Testis (tissue), 3 donors: ENCODE results near the gene CDKN1A. TPM values are rescaled to one million over a fixed set of nuclear protein-coding genes. Genes with fewer than 3 reads are reported as not detected.

ENCODE experiments used
- DNase-seq: peaks from one replicate; pipeline ENCODE4 v3.0.0-alpha.2; 2019
- H3K27ac ChIP-seq, 2 donors: fragments of 200-600 bp; sonication (generic); one replicate each; pipeline ENCODE4 v1.5.1; 2019
- H3K27me3 ChIP-seq: fragments of 200-600 bp; sonication (generic); one replicate; pipeline ENCODE4 v1.5.1; 2019
- H3K36me3 ChIP-seq: fragments of 200-600 bp; sonication (generic); one replicate; pipeline ENCODE4 v1.5.1; 2017; ENCODE audit warnings: low read depth; ENCODE audit errors: missing control alignments
- H3K4me1 ChIP-seq: fragments of 200-600 bp; sonication (generic); one replicate; pipeline ENCODE4 v1.5.1; 2019
- H3K4me3 ChIP-seq, 2 donors: fragments of 200-600 bp; sonication (generic); one replicate each; pipeline ENCODE4 v1.5.1; 2017 to 2019
- H3K9me3 ChIP-seq: fragments of 200-600 bp; sonication (generic); one replicate; pipeline ENCODE4 v1.5.1; 2017
- POLR2A ChIP-seq: fragments of 450-650 bp; IDR thresholded peaks from one replicate; pipeline ENCODE4 v1.6.1; 2017; ENCODE audit warnings: antibody characterized with exemption, mild to moderate bottlenecking, moderate library complexity
- WGBS, 2 donors: methylation state at CpG; one replicate each; pipeline ENCODE4 v1.1.5; 2018; 5-methylcytosine and 5-hydroxymethylcytosine counted together
- intact Hi-C: fragments of 100-400 bp; cut with DNase I; formaldehyde crosslinking; loops from one replicate; pipeline ENCODE4 v1.15.1; 2023; ENCODE audit warnings: low total_unique reads
- polyA plus RNA-seq: library from polyadenylated mRNA; stranded (reverse); fragments of 350-450 nt; fragmentation: Illumina TruSeq; extraction: RNeasy Lipid Tissue Mini Kit (QIAGEN cat#74804); gene quantifications from one replicate; pipeline ENCODE4 v1.2.3, GENCODE V29; 2014; ENCODE audit warnings: low read depth, low replicate concordance; ENCODE audit not compliant: insufficient read depth
- total RNA-seq, 2 donors: library from RNA; depleted of rRNA; stranded (reverse); fragments of >200 nt; gene quantifications; one replicate each; pipeline ENCODE4 v1.2.3, GENCODE V29; 2016
- TF ChIP-seq, protein P1 (sequence below), 3 experiments: fragments of 450-650 bp in 2 of 3; fragments of 200-600 bp in 1 of 3; sonication (generic) in 1 of 3; IDR thresholded peaks; one replicate each; pipeline ENCODE4 v1.5.1; 2016 to 2019; ENCODE audit warnings: antibody characterized with exemption in 3 of 3, mild to moderate bottlenecking in 2 of 3, moderate library complexity in 1 of 3

CDKN1A gene
- total and polyA plus RNA-seq, 3 donors from 2014 or later = 64.2 to 154 (median 154) TPM

DNA sequence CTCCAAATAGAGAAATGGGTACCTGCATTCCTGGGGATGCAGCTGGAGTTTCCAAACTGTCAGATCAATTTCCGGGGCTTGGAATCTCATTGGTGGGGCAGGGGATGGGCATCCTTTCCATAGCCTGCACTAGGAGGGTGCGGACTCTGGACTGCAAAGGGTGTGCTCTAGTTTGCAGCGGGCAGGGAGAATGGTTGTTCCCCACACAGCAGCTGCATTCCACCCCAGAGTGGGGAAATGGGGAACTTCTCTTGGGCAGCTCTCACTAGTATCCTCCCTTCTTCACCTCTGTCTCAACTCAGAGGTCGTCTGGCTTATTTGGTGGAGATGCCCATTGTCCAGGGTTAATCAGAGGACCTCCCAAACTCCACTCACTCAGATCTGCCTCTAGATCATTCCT is 34.5 kb upstream of the CDKN1A start:
- TF ChIP-seq POLR2A = no peak
- TF ChIP-seq, protein P1, sequence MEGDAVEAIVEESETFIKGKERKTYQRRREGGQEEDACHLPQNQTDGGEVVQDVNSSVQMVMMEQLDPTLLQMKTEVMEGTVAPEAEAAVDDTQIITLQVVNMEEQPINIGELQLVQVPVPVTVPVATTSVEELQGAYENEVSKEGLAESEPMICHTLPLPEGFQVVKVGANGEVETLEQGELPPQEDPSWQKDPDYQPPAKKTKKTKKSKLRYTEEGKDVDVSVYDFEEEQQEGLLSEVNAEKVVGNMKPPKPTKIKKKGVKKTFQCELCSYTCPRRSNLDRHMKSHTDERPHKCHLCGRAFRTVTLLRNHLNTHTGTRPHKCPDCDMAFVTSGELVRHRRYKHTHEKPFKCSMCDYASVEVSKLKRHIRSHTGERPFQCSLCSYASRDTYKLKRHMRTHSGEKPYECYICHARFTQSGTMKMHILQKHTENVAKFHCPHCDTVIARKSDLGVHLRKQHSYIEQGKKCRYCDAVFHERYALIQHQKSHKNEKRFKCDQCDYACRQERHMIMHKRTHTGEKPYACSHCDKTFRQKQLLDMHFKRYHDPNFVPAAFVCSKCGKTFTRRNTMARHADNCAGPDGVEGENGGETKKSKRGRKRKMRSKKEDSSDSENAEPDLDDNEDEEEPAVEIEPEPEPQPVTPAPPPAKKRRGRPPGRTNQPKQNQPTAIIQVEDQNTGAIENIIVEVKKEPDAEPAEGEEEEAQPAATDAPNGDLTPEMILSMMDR (IDR thresholded peaks at IDR 0.05) = no peak
- intact Hi-C loops = no loop called here
- 90 to 93% methylated on average over 4 of the region's 4 CpGs for WGBS, 2 donors
- Histone ChIP-seq H3K9me3 (no peaks in the 10 kb centered on the region), H3K27me3 (no peaks in the 10 kb centered on the region), H3K36me3 (no peaks in the 10 kb centered on the region), H3K4me1 (peaks cover 9% of the 10 kb centered on the region), H3K27ac (no peak overlapping the region), H3K4me3 (no peak overlapping the region)
- DNase-seq = no peak

DNA sequence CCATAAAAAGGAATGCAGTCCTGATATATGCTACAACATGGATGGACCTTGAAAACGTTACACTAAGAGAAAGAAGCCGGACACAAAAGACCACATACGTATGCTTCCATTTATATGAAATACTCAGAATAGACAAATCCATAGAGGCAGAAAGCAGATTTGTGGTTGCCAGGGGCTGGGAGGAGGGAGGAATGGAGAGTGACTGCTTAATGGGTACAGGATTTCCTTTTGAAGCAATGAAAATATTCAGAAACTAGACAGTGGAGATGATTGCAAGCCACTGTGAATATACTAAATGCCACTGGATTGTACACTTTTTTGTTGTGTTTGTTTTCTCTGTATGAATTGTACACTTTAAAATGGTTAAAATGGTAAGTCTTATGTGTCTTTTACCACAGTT is 29.4 kb upstream of the CDKN1A start:
- no peaks in the 10 kb centered on the region for H3K27me3 ChIP-seq
- intact Hi-C loops = no loop called here
- no peak overlapping the region for H3K4me3 ChIP-seq
- TF ChIP-seq POLR2A = no peak
- TF ChIP-seq, protein P1 (IDR thresholded peaks at IDR 0.05) = no peak
- 88 to 97% methylated on average over 3 of the region's 3 CpGs for WGBS, 2 donors
- H3K9me3 ChIP-seq = no peaks in the 10 kb centered on the region
- DNase-seq = no peak
- peaks cover 7% of the 10 kb centered on the region for H3K4me1 ChIP-seq
- no peaks in the 10 kb centered on the region for H3K36me3 ChIP-seq
- no peak overlapping the region for H3K27ac ChIP-seq

DNA sequence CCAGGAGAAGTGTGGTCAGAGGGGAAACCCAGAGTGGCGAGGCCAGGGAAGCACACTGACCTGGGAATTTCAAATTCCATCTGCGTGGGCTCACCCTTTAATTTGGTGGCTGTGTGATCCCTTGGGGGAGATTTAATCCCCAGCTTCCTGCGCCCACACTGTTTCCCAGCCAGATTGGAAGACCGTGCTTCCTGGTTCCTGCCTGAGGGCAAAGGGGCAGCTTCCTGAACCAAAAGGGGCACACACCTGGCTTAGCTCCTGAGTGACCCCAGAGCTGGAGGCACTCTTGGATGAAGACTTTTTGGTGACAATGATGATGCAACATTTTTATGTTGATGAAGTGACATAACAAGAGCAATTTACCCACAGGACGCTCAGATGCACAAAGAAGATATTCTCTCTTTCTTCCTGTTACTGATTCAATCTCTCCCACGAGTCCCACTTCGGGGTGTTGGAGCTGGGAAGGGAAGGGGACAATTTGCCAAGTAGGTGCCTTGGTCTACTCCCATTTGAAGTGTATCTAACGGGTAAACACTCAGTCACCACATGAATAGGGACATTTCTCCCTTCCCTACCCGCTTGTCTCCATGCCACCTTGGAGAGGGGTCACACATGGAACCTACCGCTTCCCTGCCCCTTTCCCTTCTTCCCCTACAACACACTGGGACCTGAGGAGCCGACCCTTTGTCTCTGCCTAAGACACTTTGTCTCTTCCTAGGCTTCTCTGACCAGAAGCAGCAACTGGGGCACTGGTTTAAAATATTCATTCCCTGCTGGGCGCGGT is 28.6 kb upstream of the CDKN1A start:
- H3K4me1 ChIP-seq = peaks cover 7% of the 10 kb centered on the region
- no peak overlapping the region for H3K27ac ChIP-seq
- intact Hi-C loops = no loop called here
- TF ChIP-seq POLR2A = no peak
- TF ChIP-seq, protein P1 (IDR thresholded peaks at IDR 0.05) = no peak
- no peaks in the 10 kb centered on the region for H3K27me3 ChIP-seq
- WGBS, 2 donors = 81 to 90% methylated on average over 11 to 13 of the region's 13 CpGs
- H3K9me3 ChIP-seq = no peaks in the 10 kb centered on the region
- H3K36me3 ChIP-seq = no peaks in the 10 kb centered on the region
- H3K4me3 ChIP-seq = no peak overlapping the region
- DNase-seq = no peak

DNA sequence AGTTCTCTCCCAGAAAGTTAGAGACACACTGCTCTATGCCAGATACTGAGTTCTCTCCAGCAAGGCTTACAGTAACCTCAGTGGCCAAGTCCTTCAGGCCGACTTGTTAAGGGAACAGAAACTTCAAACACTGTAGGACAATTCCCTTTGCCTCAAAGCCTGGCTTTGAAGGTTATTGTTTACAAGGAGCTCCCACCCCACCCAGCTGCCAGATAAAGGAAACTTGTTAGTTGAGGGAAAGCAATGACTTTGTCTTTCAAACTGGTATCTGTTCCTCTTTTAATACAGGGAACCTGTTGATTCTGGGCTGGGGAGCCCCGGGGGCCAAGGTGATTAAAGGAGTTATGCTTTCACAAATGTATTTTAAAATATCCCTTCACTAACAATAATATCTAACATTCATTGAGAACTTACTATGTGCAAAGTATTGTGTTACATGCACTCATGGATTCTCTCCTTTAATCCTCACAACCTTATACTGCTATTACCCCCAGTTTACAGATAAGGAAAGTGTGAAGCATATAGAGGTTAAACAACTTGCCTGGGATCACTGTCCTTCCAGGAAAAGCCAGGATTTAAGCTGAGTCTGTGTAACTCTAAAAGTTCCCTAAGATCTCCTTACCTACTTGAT is 27.6 kb upstream of the CDKN1A start:
- intact Hi-C loops = no loop called here
- Histone ChIP-seq H3K36me3 (no peaks in the 10 kb centered on the region), H3K4me3 (no peak overlapping the region), H3K27me3 (no peaks in the 10 kb centered on the region), H3K4me1 (peaks cover 7% of the 10 kb centered on the region), H3K27ac (no peak overlapping the region), H3K9me3 (no peaks in the 10 kb centered on the region)
- WGBS, 2 donors = 48 to 51% methylated on average over 2 of the region's 2 CpGs
- TF ChIP-seq POLR2A = no peak
- TF ChIP-seq, protein P1 (IDR thresholded peaks at IDR 0.05) = no peak
- DNase-seq = no peak
